Activated CD8-positive, alpha-beta T cell treated with anti-CD3 and anti-CD28 coated beads for 36 hours (primary cell): ENCODE results near the gene MTCL1. TPM values are rescaled to one million over a fixed set of nuclear protein-coding genes. Genes with fewer than 3 reads are reported as not detected.

Experiments used
- ATAC-seq: fragments of 200-7000 bp; cut with Tn5 transposase; one replicate; pipeline ENCODE4 v1.10.0; 2021; ENCODE audit warnings: mild to moderate bottlenecking, moderate library complexity
- CTCF ChIA-PET: fragments of 350-600 bp; sonication (Branson Sonifier 250); formaldehyde crosslinking; loops from one replicate; lab custom pipeline; 2021; ENCODE audit warnings: antibody characterized with exemption; lab: Charles Lee
- POLR2A ChIA-PET: fragments of 350-600 bp; sonication (Branson Sonifier 250); formaldehyde crosslinking; loops from one replicate; lab custom pipeline; 2021; ENCODE audit warnings: antibody characterized with exemption; lab: Charles Lee
- DNase-seq: peaks from one replicate; pipeline ENCODE4 v3.0.0-alpha.2; 2020
- H3K27ac Mint-ChIP-seq: one replicate; pipeline ENCODE4 v1.8.0; 2021; ENCODE audit warnings: mild to moderate bottlenecking, mixed read lengths
- H3K27me3 Mint-ChIP-seq: one replicate; pipeline ENCODE4 v1.8.0; 2021; ENCODE audit warnings: mixed read lengths
- H3K36me3 Mint-ChIP-seq: one replicate; pipeline ENCODE4 v1.8.0; 2021; ENCODE audit warnings: low read depth, mixed read lengths
- H3K4me1 Mint-ChIP-seq: one replicate; pipeline ENCODE4 v1.8.0; 2021; ENCODE audit warnings: low read depth, mixed read lengths
- H3K4me3 Mint-ChIP-seq: one replicate; pipeline ENCODE4 v1.8.0; 2021; ENCODE audit warnings: mild to moderate bottlenecking, moderate library complexity, mixed read lengths
- H3K9me3 Mint-ChIP-seq: one replicate; pipeline ENCODE4 v1.8.0; 2021; ENCODE audit warnings: mixed read lengths
- intact Hi-C: fragments of 100-400 bp; cut with micrococcal nuclease; formaldehyde crosslinking; loops from one replicate; pipeline ENCODE4 v1.10.0; 2022
- total RNA-seq, 2 experiments: library from RNA; stranded (reverse); gene quantifications; one replicate each; pipeline ENCODE4 v1.2.3, GENCODE V29; 2021
- TF ChIP-seq, protein P1 (sequence below): fragments of 200-600 bp; IDR thresholded peaks from one replicate; pipeline ENCODE4 v1.8.0; 2022; ENCODE audit warnings: antibody characterized with exemption, mild to moderate bottlenecking

MTCL1 gene
- total RNA-seq, 2 experiments from 2014 or later: 0.25 to 0.52 TPM

DNA sequence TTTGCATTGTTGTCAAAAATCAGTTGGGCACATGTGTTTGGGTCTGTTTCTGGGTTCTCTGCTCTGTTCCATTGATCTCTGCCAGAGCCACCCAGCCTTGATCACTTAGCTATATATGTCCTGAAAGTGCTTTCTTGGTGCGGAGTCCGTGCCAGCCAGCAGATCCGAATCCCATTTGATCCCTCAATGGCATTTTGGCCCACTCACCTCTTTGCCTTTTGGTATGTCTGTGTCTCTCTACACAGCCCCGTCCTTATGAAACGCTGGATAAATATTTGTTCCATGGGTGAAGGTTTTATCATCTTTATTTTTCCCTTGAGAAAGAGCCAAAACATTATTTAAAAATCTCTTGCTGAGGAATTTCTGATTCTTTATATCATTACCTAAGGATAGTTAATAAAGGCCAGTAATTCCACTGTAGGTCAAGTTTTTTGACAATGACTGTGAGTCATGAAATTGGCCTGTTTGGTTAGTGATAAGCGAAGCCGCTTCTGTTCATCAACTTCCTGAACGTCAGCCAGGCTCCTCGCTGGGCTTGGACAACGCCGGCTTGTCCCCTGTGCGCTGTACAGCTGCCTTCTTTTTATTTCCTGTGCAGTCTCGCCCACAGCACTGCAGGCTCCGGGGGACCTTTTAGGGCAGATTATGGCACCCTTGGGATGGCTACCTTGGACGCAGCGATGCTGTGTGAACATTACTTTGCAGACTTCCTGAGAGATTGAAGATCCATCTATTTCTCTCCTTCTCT lies 24.9 kb downstream of the MTCL1 start:
- CTCF ChIA-PET: interaction anchor here (1.4 kb wide), 1 partner anchor 11 kb away, joined by 3 read pairs; no protein-coding TSS in a partner anchor
- no peak for ATAC-seq
- TF ChIP-seq, protein P1, sequence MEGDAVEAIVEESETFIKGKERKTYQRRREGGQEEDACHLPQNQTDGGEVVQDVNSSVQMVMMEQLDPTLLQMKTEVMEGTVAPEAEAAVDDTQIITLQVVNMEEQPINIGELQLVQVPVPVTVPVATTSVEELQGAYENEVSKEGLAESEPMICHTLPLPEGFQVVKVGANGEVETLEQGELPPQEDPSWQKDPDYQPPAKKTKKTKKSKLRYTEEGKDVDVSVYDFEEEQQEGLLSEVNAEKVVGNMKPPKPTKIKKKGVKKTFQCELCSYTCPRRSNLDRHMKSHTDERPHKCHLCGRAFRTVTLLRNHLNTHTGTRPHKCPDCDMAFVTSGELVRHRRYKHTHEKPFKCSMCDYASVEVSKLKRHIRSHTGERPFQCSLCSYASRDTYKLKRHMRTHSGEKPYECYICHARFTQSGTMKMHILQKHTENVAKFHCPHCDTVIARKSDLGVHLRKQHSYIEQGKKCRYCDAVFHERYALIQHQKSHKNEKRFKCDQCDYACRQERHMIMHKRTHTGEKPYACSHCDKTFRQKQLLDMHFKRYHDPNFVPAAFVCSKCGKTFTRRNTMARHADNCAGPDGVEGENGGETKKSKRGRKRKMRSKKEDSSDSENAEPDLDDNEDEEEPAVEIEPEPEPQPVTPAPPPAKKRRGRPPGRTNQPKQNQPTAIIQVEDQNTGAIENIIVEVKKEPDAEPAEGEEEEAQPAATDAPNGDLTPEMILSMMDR: no peak

DNA sequence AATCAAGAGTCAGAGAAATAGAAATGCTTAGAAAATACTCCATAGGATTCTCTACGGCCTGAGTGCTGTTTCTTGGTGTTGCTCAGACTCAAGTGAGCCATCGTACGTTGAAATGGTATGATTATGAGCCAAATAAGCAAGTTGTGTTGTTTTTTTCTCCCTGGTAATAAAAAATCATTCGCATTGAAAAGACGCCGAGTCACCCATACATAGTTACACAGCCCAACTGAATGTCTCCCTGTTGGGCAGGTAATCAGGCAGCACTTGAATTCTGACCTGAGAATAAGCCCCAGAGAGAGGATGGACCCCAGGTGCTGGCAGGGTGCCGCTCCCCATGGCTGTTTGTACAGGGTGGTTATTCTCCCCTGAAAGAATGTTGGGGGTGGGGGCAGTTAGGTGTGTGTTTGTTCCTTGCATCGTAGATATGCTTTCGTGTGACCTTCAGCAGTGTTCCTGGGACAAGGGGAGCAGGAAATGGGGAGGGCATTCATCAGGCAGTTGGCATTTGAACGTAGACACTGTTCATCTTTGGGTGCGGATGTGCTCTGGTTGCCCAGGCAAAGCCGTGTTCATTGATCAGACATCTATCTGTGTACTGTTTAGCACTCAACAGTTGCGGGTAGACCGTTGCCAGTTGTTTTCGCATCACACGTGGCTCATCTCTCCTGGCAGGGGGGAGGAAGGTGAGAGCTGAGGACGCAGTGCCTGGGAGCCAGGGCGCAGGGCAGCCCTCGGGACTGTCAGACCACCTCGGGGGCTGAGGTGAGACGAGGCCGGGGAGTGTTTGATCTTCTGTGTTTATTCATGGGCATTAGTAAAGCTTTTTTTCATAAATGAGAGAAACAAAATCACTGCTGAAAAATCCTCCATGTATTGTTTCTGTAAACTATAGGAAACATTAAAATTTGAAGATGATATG lies 27.3 kb downstream of the MTCL1 start:
- POLR2A ChIA-PET: no interaction called here
- Mint-ChIP-seq H3K9me3 (no peaks in the 10 kb centered on the region), H3K4me3 (no peak overlapping the region), H3K4me1 (no peaks in the 10 kb centered on the region), H3K36me3 (no peaks in the 10 kb centered on the region), H3K27me3 (no peaks in the 10 kb centered on the region), H3K27ac (no peak overlapping the region)
- CTCF ChIA-PET: no interaction called here
- DNase-seq (no peak), ATAC-seq (no peak)
- intact Hi-C loops: no loop called here
- TF ChIP-seq, protein P1: no peak

More for the DNA sequence above, 24.9 kb downstream of the MTCL1 start:
- DNase-seq: no peak
- no peak overlapping the region for H3K27ac Mint-ChIP-seq
- no peak overlapping the region for H3K4me3 Mint-ChIP-seq
- intact Hi-C loops: no loop called here
- H3K9me3 Mint-ChIP-seq: no peaks in the 10 kb centered on the region
- no peaks in the 10 kb centered on the region for H3K27me3 Mint-ChIP-seq
- no peaks in the 10 kb centered on the region for H3K4me1 Mint-ChIP-seq
- POLR2A ChIA-PET: no interaction called here
- no peaks in the 10 kb centered on the region for H3K36me3 Mint-ChIP-seq

DNA sequence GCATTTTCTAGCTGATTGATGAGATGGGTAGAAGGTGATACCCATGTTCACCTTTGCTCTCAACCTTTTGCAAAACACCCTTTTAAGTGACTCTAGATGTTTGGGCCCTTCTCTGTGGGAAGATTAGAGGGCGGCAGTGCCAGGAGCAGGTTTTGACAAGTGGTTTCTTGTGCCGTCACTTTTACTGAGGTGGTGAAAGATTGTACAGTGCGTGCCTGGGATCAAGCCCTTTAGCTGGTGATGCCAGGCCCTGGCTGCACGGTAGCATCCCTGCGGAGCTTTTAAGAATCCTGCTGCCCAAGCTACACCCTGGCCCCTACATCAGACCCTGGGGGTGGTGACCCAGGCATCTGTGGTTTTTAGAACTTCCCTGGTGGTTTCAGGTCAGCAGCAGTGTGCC lies 29.1 kb downstream of the MTCL1 start:
- no peaks in the 10 kb centered on the region for H3K9me3 Mint-ChIP-seq
- no peaks in the 10 kb centered on the region for H3K27me3 Mint-ChIP-seq
- no peaks in the 10 kb centered on the region for H3K4me1 Mint-ChIP-seq
- ChIA-PET CTCF (no interaction called here), POLR2A (interaction anchor here (0.9 kb wide), 1 partner anchor 14 kb away, joined by 3 read pairs; no protein-coding TSS in a partner anchor)
- no peak overlapping the region for H3K27ac Mint-ChIP-seq
- H3K36me3 Mint-ChIP-seq: no peaks in the 10 kb centered on the region
- intact Hi-C loops: no loop called here
- TF ChIP-seq, protein P1: no peak
- H3K4me3 Mint-ChIP-seq: no peak overlapping the region
- ATAC-seq (no peak), DNase-seq (no peak)

DNA sequence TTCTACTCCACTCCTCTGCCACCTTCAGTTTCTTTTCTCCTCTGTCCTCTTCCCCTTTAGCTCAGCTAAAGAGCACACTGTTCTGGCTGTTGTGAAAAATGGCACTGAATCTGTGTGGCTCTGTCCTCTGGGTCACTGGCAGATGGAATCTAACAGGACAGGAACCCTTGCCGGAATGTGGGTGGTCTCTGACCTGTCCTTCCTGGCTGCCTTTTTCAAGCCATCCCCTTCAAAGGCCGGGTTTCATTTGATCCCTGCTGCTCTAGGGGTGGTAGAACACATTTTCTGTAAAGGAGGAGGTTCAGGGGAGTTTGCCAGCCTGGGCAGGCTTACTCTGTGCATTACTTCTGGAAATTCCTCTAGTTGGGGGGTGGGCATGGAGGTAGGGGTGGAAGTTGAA lies 29.9 kb downstream of the MTCL1 start:
- intact Hi-C loops: no loop called here
- H3K27ac Mint-ChIP-seq: no peak overlapping the region
- no peaks in the 10 kb centered on the region for H3K27me3 Mint-ChIP-seq
- no peaks in the 10 kb centered on the region for H3K9me3 Mint-ChIP-seq
- TF ChIP-seq, protein P1: no peak
- H3K4me1 Mint-ChIP-seq: no peaks in the 10 kb centered on the region
- ChIA-PET POLR2A (interaction anchor here (0.7 kb wide), 1 partner anchor 778 kb away, joined by 3 read pairs; no protein-coding TSS in a partner anchor), CTCF (interaction anchor here (1.0 kb wide), 1 partner anchor 39 kb away, joined by 3 read pairs; no protein-coding TSS in a partner anchor)
- ATAC-seq (no peak), DNase-seq (no peak)
- no peak overlapping the region for H3K4me3 Mint-ChIP-seq
- H3K36me3 Mint-ChIP-seq: no peaks in the 10 kb centered on the region
